ENCODE measurements around the gene SAMD5. TPM values are rescaled to one million over a fixed set of nuclear protein-coding genes. Genes with fewer than 3 reads are reported as not detected.

The SAMD5 gene
- total and polyA plus RNA-seq, 3 experiments from 2014 or later = 0.02 to 0.04 TPM; not detected in 1

- no peak for DNase-seq
- Mint-ChIP-seq H3K36me3 (no peaks in the 10 kb centered on the region), H3K27me3 (peaks cover 5 to 12% of the 10 kb centered on the region in 2 donors), H3K4me1 (no peaks in the 10 kb centered on the region), H3K9me3 (peaks cover 0 to 3% (median 0%) of the 10 kb centered on the region in 5 donors), H3K27ac (no peak overlapping the region), H3K4me3 (no peak overlapping the region)
- Histone ChIP-seq H3K4me1 (ENCODE audit: insufficient read depth, low read length) (no peaks in the 10 kb centered on the region), H3K27me3 (ENCODE audit: insufficient read depth, low read length, poor library complexity, severe bottlenecking) (no peaks in the 10 kb centered on the region), H3K36me3 (ENCODE audit: insufficient read depth, low read length) (no peaks in the 10 kb centered on the region), H3K9me3 (ENCODE audit: low read length) (no peaks in the 10 kb centered on the region), H3K27ac (ENCODE audit: low read depth, low read length) (no peak overlapping the region), H3K4me3 (ENCODE audit: low read length) (no peak overlapping the region)
- ChIA-PET CTCF (interaction anchor here (0.5 kb wide), 1 partner anchor 412 kb away, joined by 3 read pairs; no protein-coding TSS in a partner anchor), POLR2A (no interaction called here)
Measured at GRCh38 chr6:147497472-147497871, 11.0 kb upstream of the SAMD5 start.

GRCh38 chr6:147503587-147503986 is 4.9 kb upstream of the SAMD5 start:
- peaks cover 0 to 3% (median 0%) of the 10 kb centered on the region in 5 donors for H3K9me3 Mint-ChIP-seq
- CTCF ChIA-PET = no interaction called here

GRCh38 chr6:147504848-147505247 is 3.6 kb upstream of the SAMD5 start:
- Histone ChIP-seq H3K9me3 (ENCODE audit: low read length) (no peaks in the 10 kb centered on the region), H3K27ac (ENCODE audit: low read depth, low read length) (no peak overlapping the region), H3K27me3 (ENCODE audit: insufficient read depth, low read length, poor library complexity, severe bottlenecking) (peaks cover 15% of the 10 kb centered on the region), H3K36me3 (ENCODE audit: insufficient read depth, low read length) (no peaks in the 10 kb centered on the region), H3K4me1 (ENCODE audit: insufficient read depth, low read length) (no peaks in the 10 kb centered on the region), H3K4me3 (ENCODE audit: low read length) (no peak overlapping the region)
- CTCF ChIA-PET = no interaction called here
- H3K4me3 Mint-ChIP-seq = no peak overlapping the region
- peaks cover 36 to 62% of the 10 kb centered on the region in 2 donors for H3K27me3 Mint-ChIP-seq
- no peaks in the 10 kb centered on the region for H3K36me3 Mint-ChIP-seq
- H3K9me3 Mint-ChIP-seq = peaks cover 0 to 3% (median 0%) of the 10 kb centered on the region in 5 donors
- no peak overlapping the region for H3K27ac Mint-ChIP-seq
- H3K4me1 Mint-ChIP-seq = peaks cover 10 to 26% (median 14%) of the 10 kb centered on the region in 3 donors
- DNase-seq = no peak
- POLR2A ChIA-PET = no interaction called here

More at GRCh38 chr6:147503587-147503986, 4.9 kb upstream of the SAMD5 start:
- H3K36me3 Mint-ChIP-seq = no peaks in the 10 kb centered on the region
- H3K4me1 Mint-ChIP-seq = peaks cover 5 to 18% (median 10%) of the 10 kb centered on the region in 3 donors
- Histone ChIP-seq H3K36me3 (ENCODE audit: insufficient read depth, low read length) (no peaks in the 10 kb centered on the region), H3K4me1 (ENCODE audit: insufficient read depth, low read length) (no peaks in the 10 kb centered on the region), H3K27me3 (ENCODE audit: insufficient read depth, low read length, poor library complexity, severe bottlenecking) (peaks cover 13% of the 10 kb centered on the region), H3K9me3 (ENCODE audit: low read length) (no peaks in the 10 kb centered on the region), H3K27ac (ENCODE audit: low read depth, low read length) (no peak overlapping the region), H3K4me3 (ENCODE audit: low read length) (no peak overlapping the region)
- POLR2A ChIA-PET = no interaction called here
- H3K4me3 Mint-ChIP-seq = no peak overlapping the region
- H3K27me3 Mint-ChIP-seq = peaks cover 30 to 56% of the 10 kb centered on the region in 2 donors
- no peak overlapping the region for H3K27ac Mint-ChIP-seq
- no peak for DNase-seq

GRCh38 chr6:147506704-147507114 is 1.8 kb upstream of the SAMD5 start:
- Mint-ChIP-seq H3K27ac (no peak overlapping the region), H3K27me3 (peaks cover 40 to 68% of the 10 kb centered on the region in 2 donors), H3K4me3 (peak overlapping the region in 4 of 7 donors; percentile 2 to 55 (median 40)), H3K9me3 (no peaks in the 10 kb centered on the region), H3K36me3 (no peaks in the 10 kb centered on the region), H3K4me1 (peaks cover 10 to 26% (median 14%) of the 10 kb centered on the region in 3 donors)
- no peaks in the 10 kb centered on the region for H3K36me3 ChIP-seq (ENCODE audit: insufficient read depth, low read length)
- ChIA-PET POLR2A (no interaction called here), CTCF (no interaction called here)
- no peaks in the 10 kb centered on the region for H3K4me1 ChIP-seq (ENCODE audit: insufficient read depth, low read length)
- no peaks in the 10 kb centered on the region for H3K9me3 ChIP-seq (ENCODE audit: low read length)
- no peak overlapping the region for H3K4me3 ChIP-seq (ENCODE audit: low read length)
- no peak overlapping the region for H3K27ac ChIP-seq (ENCODE audit: low read depth, low read length)
- H3K27me3 ChIP-seq (ENCODE audit: insufficient read depth, low read length, poor library complexity, severe bottlenecking) = peaks cover 21% of the 10 kb centered on the region
- no peak for DNase-seq

GRCh38 chr6:147507162-147508041 is 1.1 kb upstream of the SAMD5 start:
- H3K4me3 Mint-ChIP-seq = peak overlapping the region in 5 of 7 donors; percentile 28 to 86 (median 54)
- H3K9me3 Mint-ChIP-seq = no peaks in the 10 kb centered on the region
- no peaks in the 10 kb centered on the region for H3K9me3 ChIP-seq (ENCODE audit: low read length)
- H3K27me3 ChIP-seq (ENCODE audit: insufficient read depth, low read length, poor library complexity, severe bottlenecking) = peaks cover 21% of the 10 kb centered on the region
- CTCF ChIA-PET = no interaction called here
- H3K27me3 Mint-ChIP-seq = peaks cover 40 to 63% of the 10 kb centered on the region in 2 donors
- no peak for DNase-seq
- peaks cover 10 to 26% (median 14%) of the 10 kb centered on the region in 3 donors for H3K4me1 Mint-ChIP-seq
- H3K27ac ChIP-seq (ENCODE audit: low read depth, low read length) = no peak overlapping the region
- H3K36me3 Mint-ChIP-seq = no peaks in the 10 kb centered on the region
- POLR2A ChIA-PET = no interaction called here
- no peaks in the 10 kb centered on the region for H3K36me3 ChIP-seq (ENCODE audit: insufficient read depth, low read length)
- H3K27ac Mint-ChIP-seq = no peak overlapping the region
- H3K4me1 ChIP-seq (ENCODE audit: insufficient read depth, low read length) = no peaks in the 10 kb centered on the region
- H3K4me3 ChIP-seq (ENCODE audit: low read length) = no peak overlapping the region

GRCh38 chr6:147508866-147509608 is 547 bp downstream of the SAMD5 start:
- Histone ChIP-seq H3K9me3 (ENCODE audit: low read length) (no peaks in the 10 kb centered on the region), H3K36me3 (ENCODE audit: insufficient read depth, low read length) (no peaks in the 10 kb centered on the region), H3K27ac (ENCODE audit: low read depth, low read length) (no peak overlapping the region), H3K27me3 (ENCODE audit: insufficient read depth, low read length, poor library complexity, severe bottlenecking) (peaks cover 21% of the 10 kb centered on the region), H3K4me1 (ENCODE audit: insufficient read depth, low read length) (no peaks in the 10 kb centered on the region), H3K4me3 (ENCODE audit: low read length) (no peak overlapping the region)
- Mint-ChIP-seq H3K27ac (no peak overlapping the region), H3K36me3 (no peaks in the 10 kb centered on the region), H3K9me3 (no peaks in the 10 kb centered on the region), H3K27me3 (peaks cover 37 to 49% of the 10 kb centered on the region in 2 donors), H3K4me1 (peaks cover 10 to 26% (median 14%) of the 10 kb centered on the region in 3 donors), H3K4me3 (peak overlapping the region in 6 of 7 donors; percentile 24 to 67 (median 52))
- ChIA-PET CTCF (no interaction called here), POLR2A (no interaction called here)
- no peak for DNase-seq

- Histone ChIP-seq H3K27ac (ENCODE audit: low read depth, low read length) (no peak overlapping the region), H3K4me3 (ENCODE audit: low read length) (no peak overlapping the region), H3K27me3 (ENCODE audit: insufficient read depth, low read length, poor library complexity, severe bottlenecking) (peaks cover 21% of the 10 kb centered on the region), H3K9me3 (ENCODE audit: low read length) (no peaks in the 10 kb centered on the region), H3K4me1 (ENCODE audit: insufficient read depth, low read length) (no peaks in the 10 kb centered on the region), H3K36me3 (ENCODE audit: insufficient read depth, low read length) (no peaks in the 10 kb centered on the region)
- Mint-ChIP-seq H3K4me3 (peak overlapping the region in 4 of 7 donors; percentile 29 to 64 (median 48)), H3K27me3 (peaks cover 34 to 42% of the 10 kb centered on the region in 2 donors), H3K9me3 (no peaks in the 10 kb centered on the region), H3K36me3 (no peaks in the 10 kb centered on the region), H3K4me1 (peaks cover 10 to 26% (median 14%) of the 10 kb centered on the region in 3 donors), H3K27ac (no peak overlapping the region)
- CTCF ChIA-PET = no interaction called here
- POLR2A ChIA-PET = no interaction called here
- no peak for DNase-seq
Measured at GRCh38 chr6:147509891-147510290, 1.4 kb downstream of the SAMD5 start.

All from CD8-positive, alpha-beta memory T cell (primary cell).